GM20000 (cell line): ENCODE results near the gene KLRC1.
"Not testable (repeated sequence)": the region's sequence is repeated elsewhere in the genome, so short reads cannot be mapped to it uniquely, and the experiment has no call there.

ENCODE experiments used
- DNase-seq: peaks from one replicate; pipeline ENCODE4 v3.0.0; 2012; ENCODE audit warnings: low spot score
- CTCF ChIP-seq: IDR thresholded peaks from 2 replicates; pipeline ENCODE4 v1.5.1; 2012; ENCODE audit warnings: mild to moderate bottlenecking, control low read depth; ENCODE audit errors: extremely low read depth, missing control alignments

The KLRC1 gene

GRCh38 chr12:10453156-10453555 is at the start of gene KLRC1:
TSS of gene KLRC1 (minus strand) at chr12:10453377. CDS start at chr12:10451156, 2,221 bp downstream.
- TF ChIP-seq CTCF, result no peak
- no peak for DNase-seq

- DNase-seq, result no peak
- no peak for TF ChIP-seq CTCF
These were observed 47.9 kb upstream of the KLRC1 start for GRCh38 chr12:10501030-10501429.

GRCh38 chr12:10498042-10498441 is 44.9 kb upstream of the KLRC1 start:
- no peak for TF ChIP-seq CTCF
- DNase-seq, result no peak

DNA sequence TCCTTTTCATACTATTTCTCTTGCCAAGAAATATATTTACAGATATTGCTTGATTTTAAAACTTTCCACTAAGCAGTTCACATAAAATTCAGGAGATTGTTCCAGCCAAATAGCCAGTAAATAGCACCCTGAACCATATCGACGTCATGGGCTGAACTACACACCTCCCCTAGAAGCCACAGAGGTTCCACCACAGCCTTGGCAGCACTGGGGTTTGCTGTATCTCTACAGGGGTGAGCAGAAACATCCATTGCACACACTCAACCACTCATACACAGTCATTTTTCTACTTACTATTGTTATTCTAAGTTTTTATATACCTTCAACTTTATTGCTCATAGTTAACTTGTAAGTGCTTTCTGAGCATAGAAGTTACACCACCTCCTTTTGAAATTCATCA is 44.4 kb upstream of the KLRC1 start:
- no peak for DNase-seq
- TF ChIP-seq CTCF, result no peak

DNA sequence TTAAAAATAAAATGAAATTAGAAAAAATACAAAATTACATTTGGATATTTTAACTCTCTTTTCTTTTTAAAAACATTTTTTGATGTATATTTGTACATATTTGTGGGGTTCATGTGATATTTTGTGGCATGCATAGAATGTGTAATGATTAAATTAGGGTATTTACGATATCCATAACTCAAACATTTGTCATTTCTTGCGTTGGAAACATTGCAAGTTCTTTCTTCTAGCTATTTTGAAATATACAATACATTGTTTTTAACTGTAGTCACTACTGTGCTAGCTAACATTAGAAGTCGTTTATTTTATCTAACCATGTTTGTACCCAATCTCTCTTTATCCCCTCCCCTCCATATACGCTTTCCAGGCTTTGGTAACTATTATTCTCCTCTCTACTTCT is 38.6 kb upstream of the KLRC1 start:
- no peak for TF ChIP-seq CTCF
- DNase-seq, result no peak

DNA sequence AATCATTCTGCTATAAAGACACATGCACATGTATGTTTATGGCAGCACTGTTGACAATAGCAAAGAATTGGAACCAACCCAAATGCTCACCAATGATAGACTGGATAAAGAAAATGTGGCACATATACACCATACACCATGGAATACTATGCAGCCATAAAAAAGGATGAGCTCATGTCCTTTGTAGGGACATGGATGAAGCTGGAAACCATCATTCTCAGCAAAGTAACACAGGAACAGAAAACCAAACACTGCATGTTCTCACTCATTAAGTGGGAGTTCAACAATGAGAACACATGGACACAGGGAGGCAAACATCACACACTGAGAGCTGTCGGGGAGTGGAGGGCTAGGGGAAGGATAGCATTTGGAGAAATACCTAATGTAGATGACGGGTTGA is 34.2 kb upstream of the KLRC1 start:
- not testable (repeated sequence) for DNase-seq

DNA sequence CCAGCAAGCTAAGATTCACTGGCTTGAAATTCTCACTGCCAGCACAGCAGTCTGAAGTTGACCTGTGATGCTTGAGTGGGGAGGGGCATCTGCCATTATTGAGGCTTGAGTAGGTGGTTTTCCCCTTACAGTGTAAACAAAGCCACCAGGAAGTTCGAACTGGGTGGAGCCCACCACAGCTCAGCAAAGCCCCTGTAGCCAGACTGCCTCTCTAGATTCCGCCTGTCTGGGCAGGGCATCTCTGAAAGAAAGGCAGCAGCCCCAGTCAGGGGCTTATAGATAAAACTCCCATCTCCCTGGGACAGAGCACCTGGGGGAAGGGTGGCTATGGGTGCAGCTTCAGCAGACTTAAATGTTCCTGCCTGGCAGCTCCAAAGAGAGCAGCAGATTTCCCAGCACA is 28.7 kb upstream of the KLRC1 start:
- not testable (repeated sequence) for DNase-seq

DNA sequence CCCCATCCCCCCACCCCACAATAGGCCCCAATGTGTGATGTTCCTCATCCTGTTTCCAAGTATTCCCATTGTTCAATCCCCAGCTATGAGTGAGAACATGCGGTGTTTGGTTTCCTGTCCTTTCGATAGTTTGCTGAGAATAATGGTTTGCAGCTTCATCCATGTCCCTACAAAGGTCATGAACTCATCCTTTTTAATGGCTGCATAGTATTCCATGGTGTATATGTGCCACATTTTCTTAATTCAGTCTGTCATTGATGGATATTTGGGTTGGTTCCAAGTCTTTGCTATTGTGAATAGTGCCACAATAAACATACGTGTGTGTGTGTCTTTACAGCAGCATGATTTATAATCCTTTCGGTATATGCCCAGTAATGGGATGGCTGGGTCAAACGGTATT is 19.6 kb upstream of the KLRC1 start:
- DNase-seq, result not testable (repeated sequence)

DNA sequence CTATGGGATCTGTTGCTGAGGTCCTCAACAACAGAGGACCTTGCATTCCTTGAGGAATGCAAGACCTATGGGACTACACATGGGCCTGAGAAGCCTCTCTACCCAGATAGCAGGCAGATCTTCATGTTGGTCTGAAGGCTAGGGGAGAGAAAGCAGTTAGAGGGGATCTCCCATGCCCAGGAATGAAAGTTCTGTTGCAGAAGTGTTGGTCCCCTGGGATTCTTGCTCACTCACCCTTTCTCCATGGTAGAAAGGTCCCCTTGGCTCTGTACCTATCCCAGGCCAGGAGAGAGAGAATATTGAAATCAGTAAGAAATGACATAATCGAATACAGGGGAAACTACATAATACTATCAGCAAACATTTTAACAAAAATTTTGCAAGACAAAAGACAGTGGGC is 16.5 kb upstream of the KLRC1 start:
- DNase-seq, result no peak
- no peak for TF ChIP-seq CTCF
